ENCODE results near the gene TAF4B.

DNA sequence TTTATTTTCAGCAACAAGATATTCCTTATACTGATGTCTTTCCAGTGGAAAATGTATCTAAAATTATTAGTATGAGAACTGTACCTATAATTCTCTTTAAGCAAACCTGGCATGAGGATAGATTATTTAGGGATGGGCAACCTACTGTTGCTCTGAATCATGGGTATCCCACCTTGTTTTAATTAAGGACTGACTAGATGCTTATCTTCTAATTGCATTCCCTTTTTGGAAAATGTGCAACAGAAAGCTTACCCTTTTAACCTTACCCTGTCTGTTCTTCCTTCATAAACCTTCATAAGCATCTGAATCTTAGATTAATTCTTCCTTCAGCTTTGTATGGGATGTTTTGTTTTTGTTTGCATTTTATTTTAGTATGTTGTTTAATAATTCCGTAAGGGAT, 110.3 kb downstream of the TAF4B start:
- TF ChIP-seq POLR2A (IDR thresholded peaks at IDR 0.05) (no peak), EP300 (IDR thresholded peaks at IDR 0.05) (no peak)
- TF ChIP-seq, protein P1, sequence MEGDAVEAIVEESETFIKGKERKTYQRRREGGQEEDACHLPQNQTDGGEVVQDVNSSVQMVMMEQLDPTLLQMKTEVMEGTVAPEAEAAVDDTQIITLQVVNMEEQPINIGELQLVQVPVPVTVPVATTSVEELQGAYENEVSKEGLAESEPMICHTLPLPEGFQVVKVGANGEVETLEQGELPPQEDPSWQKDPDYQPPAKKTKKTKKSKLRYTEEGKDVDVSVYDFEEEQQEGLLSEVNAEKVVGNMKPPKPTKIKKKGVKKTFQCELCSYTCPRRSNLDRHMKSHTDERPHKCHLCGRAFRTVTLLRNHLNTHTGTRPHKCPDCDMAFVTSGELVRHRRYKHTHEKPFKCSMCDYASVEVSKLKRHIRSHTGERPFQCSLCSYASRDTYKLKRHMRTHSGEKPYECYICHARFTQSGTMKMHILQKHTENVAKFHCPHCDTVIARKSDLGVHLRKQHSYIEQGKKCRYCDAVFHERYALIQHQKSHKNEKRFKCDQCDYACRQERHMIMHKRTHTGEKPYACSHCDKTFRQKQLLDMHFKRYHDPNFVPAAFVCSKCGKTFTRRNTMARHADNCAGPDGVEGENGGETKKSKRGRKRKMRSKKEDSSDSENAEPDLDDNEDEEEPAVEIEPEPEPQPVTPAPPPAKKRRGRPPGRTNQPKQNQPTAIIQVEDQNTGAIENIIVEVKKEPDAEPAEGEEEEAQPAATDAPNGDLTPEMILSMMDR (IDR thresholded peaks at IDR 0.05): no peak

All from upper lobe of left lung (tissue), 4 donors.